Osteoblast (primary cell): ENCODE results near the gene IPO4. TPM values are rescaled to one million over a fixed set of nuclear protein-coding genes. Genes with fewer than 3 reads are reported as not detected.

Experiments
- DNase-seq: peaks from one replicate; pipeline ENCODE4 v3.0.0; 2011; ENCODE audit warnings: low spot score, mixed read lengths; ENCODE audit not compliant: insufficient read length; ENCODE audit errors: missing footprints
- H2AFZ ChIP-seq: 2 replicates; pipeline ENCODE4 v1.6.0; 2011; ENCODE audit warnings: mild to moderate bottlenecking, low read length
- H3K27ac ChIP-seq: 2 replicates; pipeline ENCODE4 v1.5.1; 2011; ENCODE audit warnings: mild to moderate bottlenecking, low read depth, low read length, moderate library complexity
- H3K27me3 ChIP-seq: 2 replicates; pipeline ENCODE4 v1.6.0; 2012; ENCODE audit warnings: mild to moderate bottlenecking, control low read depth, inconsistent platforms, low read length, moderate library complexity; ENCODE audit not compliant: insufficient read depth
- H3K36me3 ChIP-seq: 2 replicates; pipeline ENCODE4 v1.5.1; 2011; ENCODE audit warnings: mild to moderate bottlenecking, low read length, control low read depth, moderate library complexity; ENCODE audit not compliant: insufficient read depth
- H3K4me1 ChIP-seq: 2 replicates; pipeline ENCODE4 v1.5.1; 2011; ENCODE audit warnings: mild to moderate bottlenecking, low read length, control low read depth, moderate library complexity; ENCODE audit not compliant: insufficient read depth
- H3K4me2 ChIP-seq: 2 replicates; pipeline ENCODE4 v1.6.0; 2011; ENCODE audit warnings: mild to moderate bottlenecking, low read length; ENCODE audit not compliant: insufficient read depth
- H3K4me3 ChIP-seq: fragments of 200-600 bp; sonication (generic); 3 replicates; pipeline ENCODE4 v1.5.1; 2012; ENCODE audit warnings: mild to moderate bottlenecking, low read length, inconsistent platforms; ENCODE audit not compliant: insufficient read depth
- H3K79me2 ChIP-seq: 2 replicates; pipeline ENCODE4 v1.6.0; 2012; ENCODE audit warnings: mild to moderate bottlenecking, low read length, control low read depth, inconsistent platforms; ENCODE audit not compliant: insufficient read depth
- H3K9me3 ChIP-seq: 2 replicates; pipeline ENCODE4 v1.5.1; 2011; ENCODE audit warnings: low read depth, low read length, control low read depth
- H4K20me1 ChIP-seq: 2 replicates; pipeline ENCODE4 v1.6.0; 2012; ENCODE audit warnings: mild to moderate bottlenecking, low read length, control low read depth; ENCODE audit not compliant: insufficient read depth
- CTCF ChIP-seq: IDR thresholded peaks from 2 replicates; pipeline ENCODE4 v1.5.1; 2011; ENCODE audit warnings: mild to moderate bottlenecking, low read depth, low read length, moderate library complexity; ENCODE audit errors: extremely low read depth
- total RNA-seq: library from RNA; depleted of rRNA; stranded (reverse); fragments of >200 nt; gene quantifications from 2 replicates; pipeline ENCODE4 v1.2.3, GENCODE V29; 2012

The IPO4 gene
- total RNA-seq, 1 donor: 47.0 TPM

- H3K4me2 ChIP-seq: peak within 1 kb of the TSS; percentile 98
- TF ChIP-seq CTCF: peak; percentile 58
- no peaks in the 10 kb centered on the region for H3K27me3 ChIP-seq
- H3K27ac ChIP-seq: peak within 1 kb of the TSS; percentile 78
- H3K36me3 ChIP-seq: peaks cover 19% of the 10 kb centered on the region
- H3K4me3 ChIP-seq: peak within 1 kb of the TSS; percentile 80
- DNase-seq: peak; percentile 92
- H2AFZ ChIP-seq: peak within 1 kb of the TSS; percentile 92
- peaks cover 34% of the 10 kb centered on the region for H3K79me2 ChIP-seq
- H3K4me1 ChIP-seq: peaks cover 12% of the 10 kb centered on the region
- no peaks in the 10 kb centered on the region for H3K9me3 ChIP-seq
- peaks cover 8% of the 10 kb centered on the region for H4K20me1 ChIP-seq
These were observed 27.1 kb upstream of the IPO4 start, which contains the start of gene MDP1 for GRCh38 chr14:24215495-24216344. MDP1 (minus strand) TSS chr14:24216066; CDS start chr14:24215955, 111 bp downstream.

GRCh38 chr14:24213866-24214662 is 25.4 kb upstream of the IPO4 start:
- Histone ChIP-seq H3K36me3 (peaks cover 36% of the 10 kb centered on the region), H2AFZ (peak overlapping the region; percentile 78), H3K4me3 (peak overlapping the region; percentile 84), H3K27ac (peak overlapping the region; percentile 96), H3K4me1 (peaks cover 12% of the 10 kb centered on the region), H4K20me1 (no peaks in the 10 kb centered on the region), H3K9me3 (no peaks in the 10 kb centered on the region), H3K79me2 (peaks cover 22% of the 10 kb centered on the region), H3K4me2 (peak overlapping the region; percentile 88), H3K27me3 (no peaks in the 10 kb centered on the region)
- DNase-seq: no peak
- no peak for TF ChIP-seq CTCF

GRCh38 chr14:24212924-24213865 is 24.6 kb upstream of the IPO4 start, which contains the start of gene CHMP4A:
CHMP4A (minus strand) TSS chr14:24213488; CDS start chr14:24213439, 49 bp downstream.
- Histone ChIP-seq H3K4me1 (peaks cover 12% of the 10 kb centered on the region), H3K9me3 (no peaks in the 10 kb centered on the region), H3K79me2 (peaks cover 19% of the 10 kb centered on the region), H4K20me1 (no peaks in the 10 kb centered on the region), H2AFZ (peak within 1 kb of the TSS; percentile 78), H3K4me2 (peak within 1 kb of the TSS; percentile 88), H3K27me3 (no peaks in the 10 kb centered on the region), H3K27ac (peak within 1 kb of the TSS; percentile 96), H3K4me3 (peak within 1 kb of the TSS; percentile 84), H3K36me3 (peaks cover 40% of the 10 kb centered on the region)
- TF ChIP-seq CTCF: no peak
- peak; percentile 98 for DNase-seq
